HCT116 (cell line): ENCODE results near the gene HCN2. TPM values are rescaled to one million over a fixed set of nuclear protein-coding genes. Genes with fewer than 3 reads are reported as not detected.

ENCODE experiments used
- ATAC-seq: fragments of 200-7000 bp; cut with Tn5 transposase; 2 replicates; pipeline ENCODE4 v1.9.1; 2020; ENCODE audit warnings: mild to moderate bottlenecking, moderate library complexity
- BruUV-seq: library from RNA; stranded (reverse); fragments of 400-500 nt; replicated peaks from 2 replicates; lab custom pipeline; 2021; lab: Mats Ljungman, UMichigan
- CTCF ChIA-PET: fragments of 300-600 bp; sonication (Branson Sonifier 250); formaldehyde crosslinking; loops from one replicate; lab custom pipeline; 2021; ENCODE audit warnings: antibody characterized with exemption; lab: Charles Lee
- POLR2A ChIA-PET: fragments of 300-600, 350-600 bp; sonication (Branson Sonifier 250); formaldehyde crosslinking; loops from one replicate; lab custom pipeline; 2021; ENCODE audit warnings: antibody characterized with exemption; lab: Charles Lee
- RAD21 ChIA-PET, 2 experiments: fragments of 300-600 bp; sonication (Branson Sonifier 250); formaldehyde crosslinking; loops; one replicate each; lab custom pipeline; 2023; ENCODE audit warnings: low total read pairs in 2 of 2; ENCODE audit not compliant: uncharacterized antibody in 2 of 2, unreplicated experiment in 2 of 2, low non-redundant PET in 1 of 2; lab: Charles Lee
- DNase-seq: peaks from one replicate; pipeline ENCODE4 v3.0.0-alpha.2; 2010; ENCODE audit warnings: low read depth, low spot score
- H2AFZ ChIP-seq: fragments of 200-600 bp; shearing (Covaris generic), sonication (generic); 2 replicates; pipeline ENCODE4 v1.6.1; 2017; ENCODE audit warnings: low read depth, mixed run types, mixed read lengths, antibody characterized with exemption, low read length; ENCODE audit not compliant: poor library complexity, severe bottlenecking
- H3K27ac ChIP-seq: 2 replicates; pipeline ENCODE4 v1.5.1; 2012; ENCODE audit warnings: low read depth, low read length
- H3K27me3 ChIP-seq: fragments of 200-600 bp; sonication (generic); 2 replicates; pipeline ENCODE4 v1.6.1; 2016; ENCODE audit warnings: mixed run types, low read length, mixed read lengths; ENCODE audit not compliant: insufficient read depth
- H3K36me3 ChIP-seq, 2 experiments: fragments of 200-500 bp in 1 of 2; fragments of 200-600 bp in 1 of 2; sonication (Bioruptor generic) in 1 of 2; sonication (generic) in 1 of 2; 2 replicates each; pipeline versions ENCODE4 v1.5.1 to v1.6.1; 2014 to 2016; ENCODE audit warnings: low read length in 2 of 2, inconsistent platforms in 1 of 2, mixed read lengths in 1 of 2, mixed run types in 1 of 2; ENCODE audit not compliant: insufficient read depth in 2 of 2, control insufficient read depth in 1 of 2
- H3K4me1 ChIP-seq, 2 experiments: fragments of 200-600 bp in 1 of 2; sonication (generic) in 1 of 2; 2 replicates each; pipeline versions ENCODE4 v1.5.1 to v1.6.1; 2012 to 2017; ENCODE audit warnings: low read length in 2 of 2, inconsistent platforms in 1 of 2, mild to moderate bottlenecking in 1 of 2, mixed read lengths in 1 of 2, mixed run types in 1 of 2, moderate library complexity in 1 of 2; ENCODE audit not compliant: insufficient read depth in 2 of 2, control insufficient read depth in 1 of 2
- H3K4me2 ChIP-seq: fragments of 200-600 bp; sonication (generic); 2 replicates; pipeline ENCODE4 v1.6.1; 2017; ENCODE audit warnings: mixed run types, low read length, mixed read lengths
- H3K4me3 ChIP-seq, 2 experiments: fragments of 200-600 bp in 1 of 2; sonication (generic) in 1 of 2; replicated peaks in 1 of 2; 2 replicates each; pipeline ENCODE4 v1.5.1; 2011 to 2016; ENCODE audit warnings: low read length in 2 of 2, control low read depth in 1 of 2, low read depth in 1 of 2, mild to moderate bottlenecking in 1 of 2, mixed read lengths in 1 of 2, mixed run types in 1 of 2
- H3K79me2 ChIP-seq: fragments of 200-600 bp; sonication (generic); 2 replicates; pipeline ENCODE4 v1.6.1; 2017; ENCODE audit warnings: mild to moderate bottlenecking, mixed run types, low read length, moderate library complexity, mixed read lengths; ENCODE audit not compliant: insufficient read depth
- H3K9ac ChIP-seq: fragments of 200-600 bp; sonication (generic); 2 replicates; pipeline ENCODE4 v1.6.1; 2016; ENCODE audit warnings: low read length, mixed read lengths
- H3K9me2 ChIP-seq: fragments of 200-600 bp; sonication (generic), shearing (Covaris generic); 2 replicates; pipeline ENCODE4 v1.6.1; 2017; ENCODE audit warnings: mixed run types, mild to moderate bottlenecking, moderate library complexity; ENCODE audit not compliant: insufficient read depth
- H3K9me3 ChIP-seq, 2 experiments: fragments of 200-500 bp in 1 of 2; fragments of 200-600 bp in 1 of 2; sonication (Bioruptor generic) in 1 of 2; sonication (generic) in 1 of 2; 2 replicates each; pipeline ENCODE4 v1.6.1; 2014 to 2017; ENCODE audit warnings: low read length in 2 of 2, mixed read lengths in 2 of 2, inconsistent platforms in 1 of 2, low read depth in 1 of 2, mild to moderate bottlenecking in 1 of 2, mixed run types in 1 of 2, moderate library complexity in 1 of 2; ENCODE audit not compliant: control insufficient read depth in 1 of 2, insufficient read depth in 1 of 2
- H4K20me1 ChIP-seq: fragments of 200-600 bp; sonication (generic), shearing (Covaris generic); 2 replicates; pipeline ENCODE4 v1.6.1; 2017; ENCODE audit warnings: mixed run types, mild to moderate bottlenecking, moderate library complexity; ENCODE audit not compliant: insufficient read depth
- ELF1 ChIP-seq: IDR thresholded peaks from 2 replicates; pipeline ENCODE4 v1.6.1; 2012; ENCODE audit warnings: low read depth, borderline replicate concordance
- FOSL1 ChIP-seq: IDR thresholded peaks from 2 replicates; pipeline ENCODE4 v1.6.1; 2012; ENCODE audit warnings: low read depth
- REST ChIP-seq: IDR thresholded peaks from 2 replicates; pipeline ENCODE4 v1.6.1; 2012; ENCODE audit warnings: low read depth
- ZFX ChIP-seq: fragments of 450-650 bp; IDR thresholded peaks from 2 replicates; pipeline ENCODE4 v1.6.1; 2017
- intact Hi-C: fragments of 100-400 bp; cut with micrococcal nuclease; formaldehyde crosslinking; loops from 2 replicates; pipeline ENCODE4 v1.10.0; 2022
- total RNA-seq: library from RNA; stranded (reverse); gene quantifications from one replicate; pipeline ENCODE4 v1.2.1, GENCODE V29; 2021; ENCODE audit not compliant: unreplicated experiment

HCN2 gene
- total RNA-seq, 1 experiment from 2014 or later, result 2.4 TPM

DNA sequence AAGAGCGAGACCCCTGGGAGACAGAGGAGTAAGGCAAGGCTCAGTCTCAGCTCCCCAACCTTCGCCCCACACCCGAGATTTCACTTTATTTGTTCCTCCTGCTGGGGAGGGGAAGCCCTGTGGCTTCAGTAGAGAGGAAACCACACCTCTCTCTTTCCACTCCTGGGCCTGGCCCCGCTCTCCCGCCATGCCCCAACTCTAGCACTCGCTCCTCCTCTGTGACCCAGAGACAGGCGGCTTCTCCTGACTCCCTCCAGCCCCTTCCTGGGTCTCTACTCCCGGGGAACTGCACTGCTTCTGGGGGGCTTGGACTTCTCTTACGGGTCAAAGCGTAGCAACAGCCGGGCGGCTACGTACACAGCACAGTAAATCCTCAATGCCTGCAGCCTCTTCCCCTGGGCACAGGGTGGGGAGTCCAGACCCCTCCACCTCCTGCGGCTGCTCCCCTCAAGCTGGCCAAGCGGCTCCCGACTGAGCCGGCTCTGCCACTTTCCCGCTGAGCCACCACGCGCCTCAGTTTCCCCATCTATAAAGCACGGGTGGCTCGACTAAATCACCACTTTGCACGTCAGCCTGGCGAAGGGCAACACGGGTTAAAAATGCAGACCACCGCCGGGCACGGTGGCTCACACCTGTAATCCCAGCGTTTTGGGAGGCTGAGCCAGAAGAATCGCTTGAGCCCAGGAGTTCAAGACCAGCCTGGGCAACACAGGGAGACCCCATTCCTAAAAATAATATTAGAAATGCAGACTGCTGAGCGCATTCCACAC lies 71.9 kb downstream of the HCN2 start:
- H4K20me1 ChIP-seq, result peaks cover 5% of the 10 kb centered on the region; the same call in 1 of the 2 replicates
- no peak overlapping the region for H2AFZ ChIP-seq
- peak overlapping the region; percentile 64 to 96 for H3K4me3 ChIP-seq
- H3K9ac ChIP-seq, result peak overlapping the region; percentile 98
- ATAC-seq, result no peak
- intact Hi-C loops, result loop anchor here (2.0 kb wide), 1 partner anchor 135 kb away; the partner anchor contains the start of gene PTBP1
- TF ChIP-seq FOSL1 (no peak), ZFX (no peak), ELF1 (no peak), REST (no peak)
- TF ChIP-seq, all 23 proteins: peak for 0
- Histone ChIP-seq H3K9me3 (no peaks in the 10 kb centered on the region), H3K9me2 (no peaks in the 10 kb centered on the region), H3K27ac (peak overlapping the region; percentile 99), H3K4me1 (peaks cover 18 to 35% of the 10 kb centered on the region in 2 experiments), H3K4me2 (peak overlapping the region; percentile 99), H3K36me3 (peaks cover 3 to 21% of the 10 kb centered on the region in 2 experiments; a peak in 2 of 4 replicates), H3K79me2 (peaks cover 63% of the 10 kb centered on the region), H3K27me3 (no peaks in the 10 kb centered on the region)
- CTCF ChIA-PET, result no interaction called here
- RAD21 ChIA-PET, result no interaction called here
- TSS peak; percentile 67 for BruUV-seq
- no peak for DNase-seq
- POLR2A ChIA-PET, result no interaction called here
